ENCODE measurements around the gene NDUFAF7.
A peak's percentile ranks its signal among the peaks of the same experiment; 100 is the strongest.
"Not testable (repeated sequence)": the region's sequence is repeated elsewhere in the genome, so short reads cannot be mapped to it uniquely, and the experiment has no call there.

Gene NDUFAF7

DNA sequence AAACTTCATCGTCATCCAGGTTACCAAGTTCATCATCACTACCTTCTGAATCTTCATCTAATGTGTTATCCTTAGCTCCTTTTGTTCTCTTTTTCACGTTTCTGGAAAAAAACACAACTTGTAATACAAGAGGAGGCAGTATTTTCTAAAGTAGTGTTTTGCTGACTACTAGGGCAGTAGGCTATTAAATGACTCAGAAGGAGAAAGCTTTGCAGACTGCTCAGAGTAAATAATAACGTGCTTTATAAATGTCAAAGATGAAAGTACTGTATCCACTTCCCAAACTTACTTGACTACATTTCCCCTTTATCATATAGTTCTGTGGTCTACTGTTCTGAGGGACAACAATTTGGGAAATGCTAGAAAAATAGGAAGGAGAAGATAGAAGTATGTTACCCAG lies 19.5 kb upstream of the NDUFAF7 start:
- no peak for DNase-seq (ENCODE audit: insufficient read length, low spot score)
- peak; percentile 21 for FAIRE-seq

- no peak for FAIRE-seq
- no peak for DNase-seq (ENCODE audit: insufficient read length, low spot score)
These were observed 16.2 kb upstream of the NDUFAF7 start for GRCh38 chr2:37215250-37215649.

DNA sequence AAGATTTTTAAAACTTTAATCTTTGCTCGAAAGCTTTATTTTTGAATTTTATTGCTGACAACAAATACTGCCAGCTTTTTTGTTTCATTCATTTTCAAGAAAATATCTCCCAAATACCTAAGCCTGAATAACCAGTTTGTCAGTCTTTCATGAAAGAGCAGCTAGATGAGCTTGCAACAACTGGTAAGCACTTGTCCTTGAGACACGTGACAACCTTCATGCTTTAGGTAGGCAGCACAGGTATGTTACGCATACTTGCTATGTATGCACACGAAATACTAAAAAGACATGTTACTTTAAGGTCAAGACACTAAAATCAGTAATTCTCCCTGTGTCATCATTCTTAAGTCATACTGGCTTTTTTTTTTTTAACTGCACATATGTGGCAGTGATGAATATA lies 12.4 kb upstream of the NDUFAF7 start:
- no peak for DNase-seq (ENCODE audit: insufficient read length, low spot score)
- FAIRE-seq: no peak

DNA sequence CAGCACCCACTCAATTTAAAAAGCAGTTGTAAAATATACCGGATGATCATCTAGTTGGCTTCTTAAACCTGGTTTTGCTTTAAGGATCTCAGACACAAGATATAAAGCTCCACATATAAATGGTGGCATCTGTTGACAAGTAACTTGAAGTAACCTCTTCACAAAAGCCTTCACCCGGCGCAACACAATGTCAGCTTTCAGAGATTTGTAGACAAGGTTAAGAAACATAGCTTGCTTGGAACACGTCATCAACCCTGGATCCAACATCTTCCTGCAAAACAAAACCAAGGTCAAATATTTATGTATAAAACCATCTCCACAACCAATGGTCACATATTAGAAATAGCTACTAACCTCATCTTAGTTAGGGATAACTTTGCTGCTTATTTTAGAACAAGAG lies 8.3 kb upstream of the NDUFAF7 start:
- FAIRE-seq: peak; percentile 11

DNA sequence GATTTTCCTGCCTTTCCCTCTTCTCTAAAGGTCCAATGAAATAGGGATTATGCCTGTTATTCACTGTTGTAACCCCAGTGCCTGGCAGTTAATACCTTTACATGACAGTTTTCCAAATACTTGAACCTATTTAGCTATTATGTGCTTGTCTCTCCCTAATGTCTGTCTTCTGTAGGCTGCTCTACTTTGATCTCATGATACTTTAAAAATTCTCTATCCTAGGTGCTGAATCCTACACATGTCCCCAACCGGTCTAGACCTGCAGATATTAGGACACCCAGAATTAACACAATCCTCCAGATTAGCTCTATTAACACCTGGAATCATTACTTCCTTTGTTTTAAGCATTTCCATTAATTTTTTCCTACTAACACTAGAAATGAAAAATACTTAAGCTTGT lies 7.4 kb upstream of the NDUFAF7 start:
- DNase-seq (ENCODE audit: insufficient read length, low spot score) (no peak), FAIRE-seq (no peak)

More for the DNA sequence above, 8.3 kb upstream of the NDUFAF7 start:
- no peak for DNase-seq (ENCODE audit: insufficient read length, low spot score)

DNA sequence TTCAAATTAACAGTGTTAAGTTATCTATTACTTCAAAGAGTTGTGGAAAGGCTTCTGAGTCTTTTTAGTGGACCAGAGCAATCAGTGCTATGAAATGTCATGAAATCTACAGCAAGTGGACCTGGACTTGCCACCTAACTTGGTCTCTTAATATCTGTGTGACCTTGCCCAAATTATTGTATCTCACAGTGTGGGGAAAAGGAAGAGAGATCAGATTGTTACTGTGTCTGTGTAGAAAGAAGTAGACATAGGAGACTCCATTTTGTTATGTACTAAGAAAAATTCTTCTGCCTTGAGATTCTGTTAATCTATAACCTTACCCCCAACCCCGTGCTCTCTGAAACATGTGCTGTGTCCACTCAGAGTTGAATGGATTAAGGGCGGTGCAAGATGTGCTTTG lies 6.3 kb upstream of the NDUFAF7 start:
- DNase-seq (ENCODE audit: insufficient read length, low spot score); FAIRE-seq: not testable (repeated sequence)

- FAIRE-seq (no peak), DNase-seq (ENCODE audit: insufficient read length, low spot score) (no peak)
These were observed 4.6 kb upstream of the NDUFAF7 start for GRCh38 chr2:37226863-37227262.

DNA sequence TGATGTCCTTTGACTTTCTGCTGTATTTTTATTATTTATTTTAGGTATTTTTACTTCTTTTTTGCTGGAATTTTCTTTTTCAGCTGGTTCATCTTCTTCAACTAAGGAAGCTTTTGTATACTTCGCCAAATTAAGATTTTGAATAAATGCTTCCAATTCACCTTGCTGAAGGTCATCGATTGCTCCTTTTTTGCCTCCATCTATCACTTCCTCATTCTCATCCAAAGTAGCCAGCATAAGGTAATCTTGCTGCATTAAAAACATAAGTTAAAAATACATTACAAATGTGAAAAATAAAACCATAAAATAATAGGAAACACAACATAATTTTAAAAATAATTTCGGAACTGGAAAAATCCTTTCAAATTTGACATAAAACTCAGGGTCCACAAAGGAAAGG lies 2.7 kb upstream of the NDUFAF7 start:
- no peak for FAIRE-seq
- no peak for DNase-seq (ENCODE audit: insufficient read length, low spot score)

DNA sequence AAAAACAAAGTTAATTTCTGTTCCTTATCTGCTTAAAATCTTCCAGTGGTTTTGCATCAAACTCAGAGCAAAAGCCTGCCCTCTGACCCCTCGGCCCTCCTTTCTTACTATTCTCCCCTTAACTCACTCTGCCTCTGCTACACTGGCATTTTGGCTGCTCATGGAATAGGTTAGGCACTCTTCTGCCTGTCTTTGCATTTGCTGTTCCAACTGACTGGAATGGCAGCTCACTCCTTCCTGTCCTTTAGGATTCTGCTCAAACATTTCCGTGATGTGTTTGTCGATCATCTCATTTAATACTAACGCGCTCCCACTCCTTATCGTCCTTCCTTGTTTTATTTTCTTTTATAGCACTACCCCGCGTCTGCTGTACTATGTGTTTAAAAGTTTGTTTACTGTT lies 877 bp upstream of the NDUFAF7 start:
- DNase-seq (ENCODE audit: insufficient read length, low spot score) (no peak), FAIRE-seq (no peak)

DNA sequence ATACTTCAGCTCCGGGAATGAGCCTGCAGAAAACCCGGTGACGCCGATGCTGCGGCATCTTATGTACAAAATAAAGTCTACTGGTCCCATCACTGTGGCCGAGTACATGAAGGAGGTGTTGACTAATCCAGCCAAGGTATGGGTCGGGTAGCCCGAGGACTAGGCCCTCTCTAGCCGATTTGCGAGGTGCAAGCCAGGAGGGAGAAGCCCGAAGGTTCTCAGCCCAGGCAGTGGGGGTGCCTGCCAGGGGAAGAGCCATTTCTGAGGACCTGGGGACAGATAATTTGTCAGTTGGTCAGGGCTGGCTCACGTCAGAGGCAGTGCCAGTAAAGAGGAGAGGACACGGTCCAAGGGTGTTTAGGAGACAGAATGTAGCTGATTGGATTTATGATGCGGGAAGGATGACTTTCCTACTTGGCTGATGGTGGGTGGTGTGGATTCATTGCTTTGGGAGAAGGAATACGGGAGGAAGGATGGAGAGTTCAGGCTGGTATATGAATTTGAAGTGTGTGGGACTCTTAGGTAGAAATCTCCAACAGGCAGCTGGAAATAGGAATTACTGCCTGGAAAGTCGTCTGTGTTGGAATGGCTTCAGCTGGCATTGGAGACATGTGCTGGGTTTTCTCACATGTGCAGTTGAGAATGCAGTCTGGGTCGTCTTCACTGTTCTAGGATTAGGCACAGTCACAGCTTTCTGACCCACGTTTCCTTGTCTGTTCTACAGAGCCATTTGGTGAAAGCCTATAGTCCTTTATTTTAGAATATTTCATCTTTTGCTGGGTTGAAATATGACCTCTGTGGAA lies 874 bp downstream of the NDUFAF7 start:
- DNase-seq (ENCODE audit: insufficient read length, low spot score) (peak; percentile 20), FAIRE-seq (peak; percentile 23)

DNA sequence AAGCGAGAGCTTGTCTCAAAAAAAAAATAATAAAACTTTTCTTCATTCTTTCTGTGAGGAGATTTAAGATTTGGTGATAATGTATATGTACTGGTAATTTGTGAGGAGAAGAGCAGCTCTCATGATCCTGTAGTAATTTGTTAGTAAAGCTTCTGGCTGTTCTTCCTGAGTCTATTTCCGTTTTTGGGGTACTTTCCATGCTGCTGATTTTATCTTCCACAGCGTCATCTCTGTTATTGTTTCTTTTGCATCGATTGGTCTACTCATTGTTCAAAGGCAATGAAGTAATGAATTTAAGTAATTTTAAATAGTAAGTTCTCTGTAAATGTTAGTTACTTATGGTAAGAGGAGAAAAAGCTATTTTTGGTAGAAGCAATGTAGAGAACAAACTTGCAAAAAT lies 12.0 kb downstream of the NDUFAF7 start:
- DNase-seq (ENCODE audit: insufficient read length, low spot score): no peak
- FAIRE-seq: no peak

GRCh38 chr2:37244017-37244416 lies 12.6 kb downstream of the NDUFAF7 start:
- peak; percentile 21 for FAIRE-seq
- no peak for DNase-seq (ENCODE audit: insufficient read length, low spot score)

GRCh38 chr2:37244755-37245154 lies 13.3 kb downstream of the NDUFAF7 start:
- FAIRE-seq (no peak), DNase-seq (ENCODE audit: insufficient read length, low spot score) (no peak)

GRCh38 chr2:37246205-37246604 lies 14.7 kb downstream of the NDUFAF7 start:
- no peak for FAIRE-seq
- no peak for DNase-seq (ENCODE audit: insufficient read length, low spot score)

DNA sequence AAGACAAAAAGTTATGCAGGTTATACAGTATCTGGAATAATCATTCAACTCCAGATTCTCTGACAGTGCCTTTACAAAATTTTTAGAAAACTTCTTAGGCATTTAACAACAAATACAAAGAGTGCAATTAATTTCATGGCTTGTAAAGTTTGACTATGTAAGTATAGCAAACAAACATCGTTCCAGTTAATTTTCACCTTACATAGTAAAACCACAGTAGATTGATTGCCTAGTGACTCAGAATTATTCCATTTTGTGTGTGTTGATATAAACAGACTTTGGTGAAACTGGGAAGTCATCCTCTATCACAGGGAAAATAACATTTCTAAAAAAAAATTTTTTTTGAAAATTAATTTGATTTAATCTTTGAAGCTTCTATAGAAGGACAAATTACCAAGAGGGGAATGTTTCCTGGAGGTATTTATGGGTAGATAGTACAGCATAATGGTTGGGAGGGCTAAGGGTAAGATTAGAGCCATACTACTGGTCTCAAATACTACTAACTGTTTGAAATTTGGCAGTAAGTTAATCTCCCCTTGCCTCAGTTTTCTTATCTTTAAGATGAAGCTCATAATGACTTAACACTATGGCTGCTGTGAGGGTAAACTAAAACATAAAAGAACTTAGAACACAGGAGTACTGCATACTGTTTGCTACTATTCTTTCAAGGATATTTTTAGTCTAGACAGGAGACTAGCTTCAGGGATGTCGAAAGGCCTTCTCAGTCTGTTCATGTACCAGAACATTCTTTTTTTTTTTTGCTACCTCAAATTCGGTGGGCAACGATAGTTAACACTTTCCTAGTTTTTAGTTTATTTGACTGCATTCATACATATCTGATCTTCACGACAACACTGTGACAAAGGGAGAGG lies 19.6 kb downstream of the NDUFAF7 start:
- FAIRE-seq: peak; percentile 11

GRCh38 chr2:37262522-37262921 lies 31.1 kb downstream of the NDUFAF7 start:
- no peak for DNase-seq (ENCODE audit: insufficient read length, low spot score)
- FAIRE-seq: no peak

More for the DNA sequence above, 19.6 kb downstream of the NDUFAF7 start:
- DNase-seq (ENCODE audit: insufficient read length, low spot score): no peak

DNA sequence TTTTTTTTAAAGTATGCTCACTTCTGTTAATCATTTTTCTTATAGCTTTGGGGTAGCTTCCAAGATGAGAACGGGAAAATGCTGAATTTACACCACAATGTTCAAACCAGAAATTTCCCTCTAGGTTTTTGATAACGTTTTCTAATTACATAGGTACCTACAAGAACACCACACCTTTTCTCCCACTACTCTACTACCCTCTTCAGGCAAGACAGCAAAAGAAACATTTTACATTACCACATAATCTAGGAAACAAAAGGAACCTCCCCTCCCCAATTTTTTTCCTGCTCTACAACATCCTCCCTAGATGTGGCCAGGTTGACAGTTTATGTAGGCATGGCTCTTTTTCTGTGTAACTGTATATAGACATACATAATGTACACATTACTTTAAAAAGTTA lies 32.4 kb downstream of the NDUFAF7 start:
- no peak for FAIRE-seq
- DNase-seq (ENCODE audit: insufficient read length, low spot score): no peak

DNA sequence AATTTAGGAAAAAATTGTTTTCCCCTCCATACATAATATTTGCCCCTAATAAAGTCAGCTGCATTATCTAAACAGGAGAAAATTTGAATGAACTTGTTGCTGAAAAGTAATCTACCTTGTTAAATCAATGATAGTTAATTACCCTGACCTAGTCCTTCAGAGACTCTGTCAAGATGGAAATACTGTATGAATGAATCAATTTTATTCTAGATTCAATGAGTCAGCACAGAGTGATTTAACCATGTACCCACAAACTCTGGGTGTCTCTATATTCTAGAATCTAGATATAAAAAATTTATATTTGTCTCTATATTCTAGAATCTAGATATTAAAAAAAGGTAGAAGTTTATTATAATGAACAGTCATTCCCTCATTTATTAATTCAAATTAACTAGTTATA lies 36.2 kb downstream of the NDUFAF7 start:
- FAIRE-seq (no peak), DNase-seq (ENCODE audit: insufficient read length, low spot score) (no peak)

- FAIRE-seq (no peak), DNase-seq (ENCODE audit: insufficient read length, low spot score) (no peak)
These were observed 36.7 kb downstream of the NDUFAF7 start for GRCh38 chr2:37268111-37268510.

GRCh38 chr2:37271376-37272067 lies 40.1 kb downstream of the NDUFAF7 start:
- DNase-seq (ENCODE audit: insufficient read length, low spot score): no peak
- no peak for FAIRE-seq

DNA sequence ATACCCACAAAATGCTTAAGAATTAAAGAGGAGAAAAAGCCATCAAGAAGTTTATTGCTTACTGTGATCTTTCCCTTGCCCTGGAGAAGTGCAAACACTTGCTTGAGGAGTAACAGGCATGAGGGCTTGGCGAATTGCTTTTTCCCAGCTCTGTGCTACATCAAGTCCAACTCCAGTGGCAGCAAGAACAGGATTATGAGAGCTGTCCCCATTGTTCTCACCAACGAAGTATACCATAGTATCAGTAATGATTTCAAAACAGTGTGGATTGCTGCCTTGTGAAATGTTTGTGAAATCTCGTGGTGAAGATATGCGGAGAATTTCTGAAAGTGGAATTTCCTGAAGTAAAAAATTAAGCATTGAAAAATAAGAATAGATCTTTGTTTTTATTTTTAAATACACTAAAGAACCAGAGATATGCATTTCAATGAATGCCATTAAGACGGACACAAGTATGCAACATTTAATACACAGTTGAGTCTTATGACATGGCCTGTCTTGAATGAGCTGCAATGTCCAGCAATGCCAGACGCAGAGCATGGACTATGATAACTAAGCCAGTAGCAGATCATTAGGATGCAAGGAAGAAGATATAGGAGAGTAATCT lies 43.0 kb downstream of the NDUFAF7 start:
- FAIRE-seq (no peak), DNase-seq (ENCODE audit: insufficient read length, low spot score) (no peak)

All from GM19239 (cell line).